GM19397 (cell line): ENCODE measurements around the gene ADGRG1.

Experiments used
- ATAC-seq: cut with Tn5 transposase; IDR thresholded peaks from one replicate; pipeline ENCODE4 v1.9.1; 2021; ENCODE audit warnings: mild to moderate bottlenecking, moderate library complexity; ENCODE audit not compliant: unreplicated experiment

Gene ADGRG1

DNA sequence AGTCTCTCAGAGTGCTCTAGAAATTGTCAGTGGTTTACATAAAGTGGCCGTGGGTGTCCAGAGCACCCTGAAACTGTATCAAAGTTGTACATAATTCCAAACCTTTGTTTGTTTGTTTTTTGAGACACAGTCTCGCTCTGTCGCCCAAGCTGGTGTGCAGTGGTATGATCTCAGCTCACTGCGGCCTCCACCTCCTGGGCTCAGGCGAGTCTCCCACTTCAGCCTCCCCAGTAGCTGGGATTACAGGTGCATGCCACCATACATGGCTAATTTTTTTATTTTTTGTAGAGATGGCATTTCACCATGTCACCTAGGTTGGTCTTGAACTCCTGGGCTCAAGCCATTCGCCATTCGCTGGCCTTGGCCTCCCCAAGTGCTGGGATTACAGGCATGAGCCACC is 24.3 kb upstream of the ADGRG1 start:
- no peak for ATAC-seq

DNA sequence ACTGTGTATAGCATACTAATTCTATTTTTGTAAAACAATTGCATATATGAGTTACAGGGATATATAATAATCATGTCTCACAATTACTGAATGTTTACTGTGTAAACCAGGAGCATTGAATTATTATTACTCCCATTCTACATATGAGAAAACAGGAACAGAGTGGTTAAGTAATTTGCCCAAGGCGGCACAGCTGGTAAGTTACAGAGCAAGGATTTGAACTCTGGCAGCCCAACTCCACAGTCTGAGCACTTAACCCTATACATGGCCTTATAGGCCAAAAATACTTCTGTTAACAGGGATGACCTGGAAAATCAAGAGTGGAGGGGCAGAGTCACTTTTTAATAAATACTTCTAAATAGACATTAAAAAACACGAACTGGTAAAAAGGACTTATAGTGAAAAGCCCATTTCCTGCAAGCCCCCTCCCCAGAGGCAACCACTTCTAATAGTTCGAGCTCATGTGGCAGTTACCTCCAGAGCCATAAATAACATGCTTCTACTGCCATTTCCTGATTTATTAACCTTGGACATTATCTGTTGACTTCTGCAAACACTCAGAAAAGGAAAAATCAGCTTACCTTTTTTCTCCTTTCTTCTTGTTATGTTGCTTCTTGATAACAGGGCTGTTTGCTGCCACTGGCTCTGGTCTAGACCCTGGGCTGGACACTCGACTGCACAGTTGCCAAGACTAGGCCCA is 22.1 kb upstream of the ADGRG1 start:
- no peak for ATAC-seq

- ATAC-seq: no peak
Measured at GRCh38 chr16:57606847-57607501, 21.5 kb upstream of the ADGRG1 start.

DNA sequence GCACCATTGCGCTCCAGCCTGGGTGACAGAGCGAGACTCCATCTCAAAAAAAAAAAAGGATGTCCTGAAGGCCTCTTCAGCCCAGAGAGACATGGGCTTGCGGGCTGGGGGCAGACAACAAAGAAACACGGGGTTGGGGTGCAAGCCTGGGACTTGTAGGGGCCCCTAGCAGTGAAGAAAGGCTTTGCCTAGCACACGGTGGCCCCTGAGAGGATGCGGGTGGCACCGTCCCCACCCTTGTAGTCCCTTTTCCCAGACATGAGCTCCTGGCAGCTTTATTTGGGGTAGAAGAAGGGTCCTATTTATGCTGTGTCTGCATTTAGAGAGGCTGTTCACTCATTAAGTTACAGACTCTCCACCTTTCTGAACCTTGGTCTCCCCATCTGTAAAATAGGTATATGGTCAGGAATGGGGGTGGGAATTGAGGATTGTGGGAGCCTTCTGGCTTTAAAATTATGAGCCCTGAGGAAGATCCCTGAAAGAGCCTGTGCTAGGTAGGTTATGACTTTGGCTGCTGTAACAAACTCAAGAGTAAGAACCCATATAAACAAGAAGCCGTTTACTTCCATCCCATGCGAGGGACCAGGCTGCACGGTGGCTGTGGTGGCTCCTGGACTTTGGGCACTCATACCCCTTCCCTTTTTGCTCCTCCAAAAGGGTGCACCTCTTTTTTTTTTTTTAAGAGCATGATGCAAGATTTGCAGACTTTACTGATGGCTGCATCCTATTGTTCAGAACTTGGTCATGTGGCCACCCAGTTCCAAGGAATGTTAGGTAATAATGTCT is 20.6 kb upstream of the ADGRG1 start:
- no peak for ATAC-seq

DNA sequence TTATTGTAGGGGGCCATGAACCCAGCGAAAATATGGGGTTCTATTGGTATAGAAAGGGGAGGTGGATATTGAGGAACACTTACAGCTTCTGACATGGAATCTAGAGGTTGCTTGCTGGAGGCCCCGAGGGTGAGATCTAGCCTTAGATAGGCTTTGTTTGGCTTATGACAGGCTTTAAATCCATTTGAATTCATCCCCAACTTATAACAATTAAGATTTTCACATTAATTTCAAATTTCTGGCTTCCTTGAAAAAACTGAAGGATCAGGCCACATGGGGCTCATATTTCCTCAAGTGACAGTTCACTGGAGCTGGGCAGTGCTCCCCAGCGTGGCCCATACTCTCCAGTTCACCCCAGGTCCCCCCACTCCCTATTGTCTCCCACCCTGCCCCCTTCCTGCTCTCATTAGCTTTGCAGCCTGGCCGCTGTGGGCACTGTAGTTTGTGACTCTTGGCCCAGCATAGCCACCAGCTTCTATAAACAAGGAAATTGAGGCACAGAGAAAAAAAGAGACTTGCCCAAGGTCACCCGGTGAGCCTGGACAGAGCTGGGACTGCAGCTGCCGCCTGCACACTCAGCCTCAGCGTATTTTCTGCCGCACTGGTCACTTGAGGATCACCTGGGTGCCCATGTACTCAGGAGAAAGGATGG is 19.8 kb upstream of the ADGRG1 start:
- ATAC-seq: no peak

DNA sequence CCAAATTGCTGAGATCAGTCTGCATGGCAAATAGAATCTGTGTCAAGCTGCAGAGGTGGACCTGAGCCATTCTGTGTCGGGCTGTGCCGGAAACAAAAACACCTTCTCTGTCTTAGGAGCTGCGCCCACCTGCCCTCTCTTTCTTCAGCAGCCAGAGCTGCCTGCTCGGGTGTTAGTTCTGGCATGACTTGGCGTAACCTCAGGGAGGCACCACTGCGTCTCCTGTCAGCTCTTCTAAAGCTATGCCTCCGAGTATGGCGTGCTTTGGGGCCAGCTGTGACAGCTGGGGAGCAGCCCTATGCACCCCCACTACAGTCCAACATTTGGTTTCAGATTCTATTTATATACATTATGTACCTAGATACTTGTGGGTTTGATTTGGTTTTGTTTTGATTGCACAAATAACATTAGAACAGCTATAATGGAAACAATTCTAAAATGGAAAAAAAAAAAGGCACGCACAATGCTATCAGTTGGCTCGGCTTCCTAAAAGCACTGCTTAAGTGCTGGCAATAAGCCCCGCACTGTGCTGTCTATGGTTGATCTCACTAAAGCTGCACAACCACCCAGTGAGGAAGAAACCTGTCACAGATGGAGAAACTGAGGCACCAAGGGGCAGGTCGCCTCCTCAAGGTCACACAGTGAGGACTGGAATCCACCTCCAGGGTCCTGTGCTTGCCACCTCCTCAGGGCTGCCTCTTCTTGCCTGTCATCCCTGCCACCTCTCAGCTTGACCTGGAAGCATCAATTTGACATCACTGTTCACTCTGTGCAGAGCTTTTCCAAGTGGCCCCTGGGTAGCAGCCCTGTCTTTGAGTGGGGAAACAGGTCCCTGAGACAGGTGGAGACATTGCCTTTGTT is 18.7 kb upstream of the ADGRG1 start:
- ATAC-seq: peak; percentile 93

DNA sequence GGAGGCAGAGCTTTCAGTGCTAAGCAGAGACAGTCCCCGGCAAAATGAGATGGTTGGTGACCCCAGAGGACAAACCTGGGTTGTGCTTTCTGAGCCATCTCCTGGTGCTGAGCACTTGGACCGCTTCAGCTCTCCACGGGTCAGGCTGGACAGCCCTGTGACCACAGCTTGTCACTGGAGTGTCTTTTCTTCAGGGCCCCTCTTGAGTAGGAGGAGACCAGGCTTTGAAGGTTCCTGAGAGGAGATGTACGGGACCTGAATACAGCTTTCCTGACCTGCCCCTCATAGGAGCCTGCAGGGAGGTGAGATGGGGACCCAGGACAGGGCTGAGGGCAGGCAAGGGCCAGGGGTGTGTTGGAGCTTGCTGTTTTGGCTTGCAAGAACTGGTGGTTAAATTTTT is 17.8 kb upstream of the ADGRG1 start:
- no peak for ATAC-seq

DNA sequence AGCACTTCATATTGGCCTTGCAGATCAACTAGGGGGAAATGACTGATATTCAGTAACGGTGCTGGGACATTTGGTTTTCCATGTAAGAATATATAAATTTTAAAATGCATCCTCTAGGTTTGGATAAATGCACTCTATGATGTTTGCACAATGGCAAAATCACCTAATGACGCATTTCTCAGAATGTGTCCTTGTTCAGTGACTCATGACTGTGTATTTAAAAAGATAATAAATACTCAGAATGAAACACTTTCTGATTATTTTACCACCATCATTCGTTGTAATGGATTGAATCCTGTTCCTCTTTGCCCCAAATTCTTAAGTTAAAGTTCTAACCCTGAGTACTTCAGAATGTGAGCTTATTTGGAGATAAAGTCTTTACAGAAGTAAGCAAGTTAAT is 17.2 kb upstream of the ADGRG1 start:
- ATAC-seq: no peak

DNA sequence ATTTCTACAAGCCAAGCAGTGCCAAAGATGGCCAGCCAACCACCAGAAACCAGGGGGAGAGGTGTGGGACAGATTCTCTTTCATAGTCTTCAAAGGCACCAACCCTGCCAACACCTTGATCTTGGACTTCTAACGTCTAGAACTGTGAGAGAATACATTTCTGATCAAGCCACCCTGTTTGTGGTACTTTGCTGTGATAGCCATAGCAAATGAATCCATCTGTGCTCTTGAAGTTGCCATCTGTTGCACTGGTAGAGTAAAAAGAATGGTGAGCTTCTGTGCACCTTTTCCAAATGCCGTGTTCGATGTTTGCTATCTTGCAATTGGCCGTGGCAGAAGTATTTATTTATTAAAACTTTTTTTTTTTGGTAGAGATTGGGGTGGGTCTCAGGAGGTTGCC is 16.7 kb upstream of the ADGRG1 start:
- ATAC-seq: no peak

- ATAC-seq: no peak
Measured at GRCh38 chr16:57612494-57612893, 15.9 kb upstream of the ADGRG1 start.

DNA sequence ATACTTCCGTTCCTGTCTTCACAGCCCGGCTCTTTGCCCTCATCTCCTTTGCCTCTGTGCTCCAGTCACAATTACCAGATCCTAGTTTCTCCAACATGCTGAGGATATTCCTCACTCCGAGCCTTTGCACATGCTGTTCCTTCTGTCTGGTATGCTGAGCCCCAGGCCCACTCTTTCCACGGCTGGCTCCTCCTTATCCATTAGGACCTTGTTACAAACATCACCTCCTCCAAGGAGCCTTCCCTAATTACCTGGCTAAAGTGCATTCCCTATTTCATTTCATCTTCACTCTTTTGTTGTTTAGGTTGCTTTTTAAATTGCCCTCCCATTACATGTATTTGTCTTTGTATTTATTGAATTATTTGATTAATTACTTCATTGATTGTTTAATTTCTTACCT is 14.9 kb upstream of the ADGRG1 start:
- no peak for ATAC-seq

DNA sequence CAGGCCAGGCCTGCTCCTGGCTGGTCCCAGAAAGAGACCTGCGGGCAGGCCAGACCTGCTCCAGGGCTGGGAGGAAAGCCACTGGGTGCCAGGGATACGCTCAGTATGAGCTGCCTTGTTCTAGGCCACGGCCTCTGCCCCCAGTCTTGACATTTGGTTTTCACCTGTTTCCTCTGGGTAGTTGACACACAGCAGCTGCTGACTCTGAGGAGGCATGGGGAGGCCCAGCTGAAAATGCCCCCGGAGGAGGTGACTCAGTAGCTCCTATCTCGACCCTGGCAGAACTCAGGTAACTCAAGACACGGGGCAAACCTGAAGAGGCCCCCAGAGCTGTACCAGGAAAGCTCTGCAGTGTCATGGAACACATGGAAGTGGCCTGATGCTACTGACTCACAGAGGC is 13.9 kb upstream of the ADGRG1 start:
- no peak for ATAC-seq

DNA sequence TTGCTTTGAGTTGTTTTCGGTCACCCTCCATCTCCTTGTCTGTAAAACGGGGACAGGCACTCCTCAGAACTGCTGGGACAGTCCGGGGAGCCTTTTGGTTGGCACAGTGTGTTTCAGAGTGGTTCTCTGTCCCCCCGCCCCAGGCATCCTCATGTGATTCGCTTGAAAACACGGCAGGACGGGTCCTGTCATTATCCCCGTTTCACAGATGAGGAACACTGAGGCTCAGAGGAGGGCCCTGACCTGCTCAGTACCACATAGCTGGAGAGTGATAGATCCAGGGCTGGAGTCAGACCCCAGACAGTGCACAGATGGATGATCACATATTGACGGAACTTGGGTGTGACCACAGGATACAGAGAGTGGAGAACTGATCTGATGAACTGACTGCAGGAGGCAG is 13.5 kb upstream of the ADGRG1 start:
- ATAC-seq: no peak

- no peak for ATAC-seq
Measured at GRCh38 chr16:57615813-57616212, 12.6 kb upstream of the ADGRG1 start.

DNA sequence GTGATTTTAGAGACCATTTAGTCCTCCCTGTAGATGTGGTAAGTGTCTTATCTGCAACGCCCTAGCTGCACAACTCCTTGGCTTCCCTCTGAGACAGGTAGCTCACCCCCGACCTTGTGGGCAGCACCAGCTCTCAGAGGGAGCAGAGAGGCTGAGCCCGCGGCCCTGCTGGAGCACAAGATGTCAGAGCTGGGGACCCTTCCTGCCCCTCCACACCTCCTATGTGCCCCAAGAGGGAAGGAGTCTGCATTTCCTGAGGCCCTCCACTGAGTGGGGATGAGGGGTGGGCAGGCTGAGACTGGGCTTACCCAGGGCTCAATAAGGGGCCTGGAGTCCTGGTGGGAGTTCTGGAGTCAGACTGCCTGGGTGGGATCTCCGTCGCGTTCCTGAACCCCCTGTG is 12.2 kb upstream of the ADGRG1 start:
- no peak for ATAC-seq

DNA sequence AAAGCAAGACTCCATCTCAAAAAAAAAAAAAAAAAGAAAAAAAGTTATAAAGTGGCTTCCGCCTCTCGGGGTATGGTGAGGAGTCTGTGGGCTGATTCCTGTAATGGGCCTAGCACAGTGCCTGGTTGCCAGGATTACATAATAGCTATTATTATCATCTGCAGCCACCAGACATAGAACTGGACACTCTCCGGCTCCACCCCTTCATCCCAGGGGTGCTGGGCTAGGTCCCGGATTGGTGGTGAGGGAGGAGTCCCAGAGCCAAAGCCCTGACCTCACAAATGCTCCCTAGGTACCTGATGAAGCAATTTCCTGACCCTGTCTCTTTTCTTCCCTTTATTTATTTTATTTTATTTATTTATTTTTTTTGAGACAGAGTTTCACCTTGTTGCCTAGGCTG is 11.6 kb upstream of the ADGRG1 start:
- ATAC-seq: no peak

DNA sequence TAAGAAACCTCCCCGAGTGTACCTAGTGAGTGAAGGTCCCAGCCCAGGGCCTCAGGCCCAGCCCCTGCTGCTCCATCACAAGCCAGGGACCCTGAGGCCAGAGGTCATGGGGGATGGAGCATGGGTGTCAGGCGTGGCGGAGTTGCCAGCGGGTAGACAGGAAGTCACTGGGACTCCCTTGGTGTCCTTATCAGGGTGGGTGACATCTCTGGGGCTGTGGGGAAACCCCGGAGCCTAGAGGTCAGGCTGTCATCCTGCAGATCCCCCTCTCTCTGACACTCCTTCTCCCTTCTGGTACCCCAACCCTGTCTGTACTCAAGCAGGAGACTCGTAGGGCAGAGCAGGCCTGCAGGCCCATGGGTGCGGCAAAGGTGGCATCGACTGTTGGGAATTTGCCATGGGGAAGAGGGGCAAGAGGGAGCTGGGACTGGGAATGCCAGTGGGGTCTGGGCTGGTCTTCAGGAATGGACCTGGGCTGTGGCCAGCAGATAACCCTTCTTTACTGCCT is 10.8 kb upstream of the ADGRG1 start:
- ATAC-seq: no peak

- no peak for ATAC-seq
Measured at GRCh38 chr16:57618296-57619132, 9.9 kb upstream of the ADGRG1 start.

DNA sequence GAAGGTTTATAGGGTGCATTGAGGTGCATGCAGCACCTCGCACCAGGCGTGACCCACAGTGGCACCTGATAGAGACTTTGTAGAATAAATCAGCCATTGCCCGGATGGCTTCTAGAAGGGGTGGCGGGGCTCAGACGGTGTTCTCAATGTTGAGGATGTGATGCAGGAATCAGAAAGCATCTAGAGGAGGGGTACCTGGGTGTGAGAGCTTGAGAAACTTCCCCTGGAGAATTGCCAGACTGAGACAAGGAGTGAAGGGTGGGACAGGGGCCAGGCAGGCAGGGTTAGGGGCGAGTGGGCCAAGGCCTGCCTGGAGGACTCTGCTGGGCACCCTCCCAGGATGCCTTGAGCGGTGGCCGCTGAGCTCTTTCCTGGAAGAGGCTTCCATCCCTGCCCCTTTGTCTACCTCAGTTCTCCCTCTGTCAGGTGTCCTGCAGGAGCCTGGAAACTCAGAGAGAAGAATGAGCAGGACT is 9.3 kb upstream of the ADGRG1 start:
- ATAC-seq: no peak
